Measurements from ENCODE around the gene PPP1R1C. TPM values are rescaled to one million over a fixed set of nuclear protein-coding genes. Genes with fewer than 3 reads are reported as not detected.
"Not testable (repeated sequence)": the region's sequence is repeated elsewhere in the genome, so short reads cannot be mapped to it uniquely, and the experiment has no call there.

PPP1R1C gene
- total RNA-seq, 4 donors from 2014 or later = 0.11 TPM; not detected in 3

DNA sequence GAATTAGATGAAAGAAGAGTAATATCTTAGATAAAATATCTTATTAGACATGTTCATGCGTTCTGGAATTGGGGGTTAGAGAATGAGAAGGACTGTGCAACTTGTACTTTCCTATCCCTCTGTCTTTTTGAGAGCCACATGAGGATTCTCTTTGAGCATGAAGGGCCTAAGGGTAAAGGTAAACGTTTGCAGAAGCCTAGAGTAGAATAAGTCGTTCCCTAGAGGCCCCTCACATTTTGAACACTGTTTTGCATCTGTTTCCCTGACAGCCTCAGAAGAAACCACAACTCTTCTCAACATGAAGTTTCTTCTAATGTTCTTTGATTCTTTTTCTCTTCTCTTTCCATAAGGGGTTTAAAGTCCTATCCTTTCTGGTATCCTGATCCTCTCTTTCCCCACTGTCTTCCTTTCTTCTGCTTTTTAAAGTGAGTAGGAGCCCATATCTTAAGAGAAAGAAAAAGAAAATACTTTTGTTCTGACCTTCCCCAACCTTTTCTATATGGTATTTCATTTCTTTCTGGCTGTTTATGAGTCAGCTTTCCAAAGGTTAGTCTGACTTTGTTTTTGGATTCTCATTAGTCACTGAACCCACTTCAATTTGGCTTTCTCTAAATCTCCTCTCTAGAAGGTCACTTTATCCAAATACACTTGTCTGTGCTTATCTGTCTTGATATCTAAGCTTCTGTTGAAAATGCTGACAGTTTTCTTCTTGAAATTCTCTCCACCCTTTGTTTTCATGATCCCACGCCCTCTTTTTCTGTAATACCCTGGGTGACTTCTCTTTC, 34.8 kb downstream of the PPP1R1C start:
- 42% methylated on average over 4 of the region's 4 CpGs for WGBS
- intact Hi-C loops (cut with DNase I) = no loop called here
- no peak overlapping the region for H3K4me3 ChIP-seq
- peaks cover 0 to 28% (median 25%) of the 10 kb centered on the region in 4 donors for H3K4me1 ChIP-seq
- H3K27me3 ChIP-seq = no peaks in the 10 kb centered on the region
- H3K27ac ChIP-seq (replicated peaks in 1 of 4) = no peak overlapping the region
- no peaks in the 10 kb centered on the region for H3K36me3 ChIP-seq
- H3K9me3 ChIP-seq = peaks cover 0 to 15% (median 12%) of the 10 kb centered on the region in 4 donors
- TF ChIP-seq EP300 (IDR thresholded peaks at IDR 0.05) (no peak), POLR2AphosphoS5 (IDR thresholded peaks at IDR 0.05) (no peak)
- TF ChIP-seq, protein P1, sequence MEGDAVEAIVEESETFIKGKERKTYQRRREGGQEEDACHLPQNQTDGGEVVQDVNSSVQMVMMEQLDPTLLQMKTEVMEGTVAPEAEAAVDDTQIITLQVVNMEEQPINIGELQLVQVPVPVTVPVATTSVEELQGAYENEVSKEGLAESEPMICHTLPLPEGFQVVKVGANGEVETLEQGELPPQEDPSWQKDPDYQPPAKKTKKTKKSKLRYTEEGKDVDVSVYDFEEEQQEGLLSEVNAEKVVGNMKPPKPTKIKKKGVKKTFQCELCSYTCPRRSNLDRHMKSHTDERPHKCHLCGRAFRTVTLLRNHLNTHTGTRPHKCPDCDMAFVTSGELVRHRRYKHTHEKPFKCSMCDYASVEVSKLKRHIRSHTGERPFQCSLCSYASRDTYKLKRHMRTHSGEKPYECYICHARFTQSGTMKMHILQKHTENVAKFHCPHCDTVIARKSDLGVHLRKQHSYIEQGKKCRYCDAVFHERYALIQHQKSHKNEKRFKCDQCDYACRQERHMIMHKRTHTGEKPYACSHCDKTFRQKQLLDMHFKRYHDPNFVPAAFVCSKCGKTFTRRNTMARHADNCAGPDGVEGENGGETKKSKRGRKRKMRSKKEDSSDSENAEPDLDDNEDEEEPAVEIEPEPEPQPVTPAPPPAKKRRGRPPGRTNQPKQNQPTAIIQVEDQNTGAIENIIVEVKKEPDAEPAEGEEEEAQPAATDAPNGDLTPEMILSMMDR (IDR thresholded peaks at IDR 0.05) = no peak
- DNase-seq (ENCODE audit: extremely low spot score) = no peak

DNA sequence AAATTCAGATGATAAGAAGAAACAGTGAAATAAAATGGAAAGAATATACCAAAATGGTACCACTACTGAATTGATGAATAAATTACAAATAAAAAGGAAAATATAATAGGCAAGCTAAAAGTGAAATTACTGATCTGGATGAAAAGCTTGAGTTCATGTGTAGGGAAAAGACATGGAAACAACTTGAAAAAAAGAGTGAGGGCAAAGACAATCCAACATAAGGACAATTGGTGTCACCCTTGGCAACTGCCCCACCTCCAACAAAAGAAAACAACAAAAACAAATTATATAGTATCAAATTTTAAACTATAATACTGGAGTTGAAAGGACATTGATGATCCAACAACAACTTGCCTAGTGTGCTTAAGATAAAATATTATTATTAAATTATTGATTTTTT, 37.6 kb downstream of the PPP1R1C start:
- DNase-seq (ENCODE audit: extremely low spot score) = no peak
- intact Hi-C loops (cut with DNase I) = no loop called here
- H3K4me1 ChIP-seq = peaks cover 0 to 17% (median 4%) of the 10 kb centered on the region in 4 donors

DNA sequence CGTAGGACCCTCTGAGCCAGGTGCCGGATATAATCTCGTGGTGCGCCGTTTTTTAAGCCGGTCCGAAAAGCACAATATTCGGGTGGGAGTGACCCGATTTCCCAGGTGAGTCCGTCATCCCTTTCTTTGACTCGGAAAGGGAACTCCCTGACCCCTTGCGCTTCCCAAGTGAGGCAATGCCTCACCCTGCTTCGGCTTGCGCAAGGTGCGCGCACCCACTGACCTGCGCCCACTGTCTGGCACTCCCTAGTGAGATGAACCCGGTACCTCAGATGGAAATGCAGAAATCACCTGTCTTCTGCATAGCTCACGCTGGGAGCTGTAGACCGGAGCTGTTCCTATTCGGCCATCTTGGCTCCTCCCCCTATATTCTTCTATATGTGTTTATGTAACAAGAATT, 45.2 kb downstream of the PPP1R1C start:
- DNase-seq (ENCODE audit: extremely low spot score); H3K36me3 ChIP-seq; H3K4me1 ChIP-seq; intact Hi-C loops (cut with DNase I); H3K9me3 ChIP-seq; H3K27ac ChIP-seq (replicated peaks in 1 of 4); H3K27me3 ChIP-seq: not testable (repeated sequence)
- peak overlapping the region in 1 of 4 donors; percentile 33 for H3K4me3 ChIP-seq
- WGBS = 95% methylated on average over 21 of the region's 21 CpGs

More for the DNA sequence above, 37.6 kb downstream of the PPP1R1C start:
- H3K27me3 ChIP-seq = no peaks in the 10 kb centered on the region
- TF ChIP-seq, protein P1 (IDR thresholded peaks at IDR 0.05) = no peak
- TF ChIP-seq POLR2A (IDR thresholded peaks at IDR 0.05; ENCODE audit: low read depth) (no peak), EP300 (IDR thresholded peaks at IDR 0.05) (no peak), POLR2AphosphoS5 (IDR thresholded peaks at IDR 0.05) (no peak)
- H3K9me3 ChIP-seq = peaks cover 0 to 15% (median 12%) of the 10 kb centered on the region in 4 donors
- no peak overlapping the region for H3K4me3 ChIP-seq
- no peak overlapping the region for H3K27ac ChIP-seq (replicated peaks in 1 of 4)
- H3K36me3 ChIP-seq = no peaks in the 10 kb centered on the region

DNA sequence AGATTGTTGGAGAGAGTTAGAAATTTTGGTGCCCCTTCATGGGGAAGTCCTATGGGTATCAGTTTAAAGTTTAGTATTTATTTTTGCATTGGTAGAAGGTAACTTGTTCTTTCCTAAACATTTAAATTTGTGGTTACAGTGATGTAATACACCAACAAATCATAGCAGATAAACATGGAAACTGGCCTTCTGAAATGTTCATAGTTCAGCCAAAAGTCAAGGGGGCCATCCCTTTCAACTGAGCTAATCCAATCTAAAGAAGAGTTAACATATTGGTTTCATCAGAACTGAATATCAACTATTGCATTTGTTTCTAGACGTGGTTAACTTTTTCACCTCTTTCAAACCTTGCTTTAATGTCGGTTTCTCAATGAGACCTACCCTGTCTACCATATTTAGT, 46.3 kb downstream of the PPP1R1C start:
- Histone ChIP-seq H3K4me3 (no peak overlapping the region), H3K27me3 (no peaks in the 10 kb centered on the region), H3K36me3 (no peaks in the 10 kb centered on the region), H3K9me3 (no peaks in the 10 kb centered on the region), H3K4me1 (no peaks in the 10 kb centered on the region), H3K27ac (replicated peaks in 1 of 4) (no peak overlapping the region)
- no peak for TF ChIP-seq EP300 (IDR thresholded peaks at IDR 0.05)
- TF ChIP-seq POLR2AphosphoS5 (IDR thresholded peaks at IDR 0.05) = no peak
- TF ChIP-seq POLR2A (IDR thresholded peaks at IDR 0.05; ENCODE audit: low read depth) = no peak
- TF ChIP-seq, protein P1 (IDR thresholded peaks at IDR 0.05) = no peak
- no peak for DNase-seq (ENCODE audit: extremely low spot score)
- intact Hi-C loops (cut with DNase I) = no loop called here
- 90% methylated on average over 2 of the region's 2 CpGs for WGBS

DNA sequence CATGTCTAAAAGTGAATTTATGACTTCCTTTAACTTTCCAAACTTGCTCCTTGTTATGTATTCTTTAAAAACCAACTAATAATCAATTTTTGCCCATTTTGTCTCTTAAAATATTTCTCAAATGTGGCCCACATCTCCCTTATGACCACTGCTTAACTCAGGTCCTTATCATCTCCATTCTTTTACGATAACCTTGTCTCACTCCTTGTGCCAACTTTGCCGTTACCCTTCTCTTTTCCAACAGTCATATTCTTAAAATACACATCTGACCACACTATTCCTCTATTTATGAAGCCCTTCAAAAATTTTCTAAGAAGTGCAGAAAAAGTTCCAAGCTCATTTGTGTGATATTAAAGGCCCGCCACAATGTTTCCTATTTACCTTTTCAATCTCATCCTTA, 47.8 kb downstream of the PPP1R1C start:
- TF ChIP-seq EP300 (IDR thresholded peaks at IDR 0.05) (no peak), POLR2AphosphoS5 (IDR thresholded peaks at IDR 0.05) (no peak), POLR2A (IDR thresholded peaks at IDR 0.05; ENCODE audit: low read depth) (no peak)
- TF ChIP-seq, protein P1 (IDR thresholded peaks at IDR 0.05) = no peak
- no peaks in the 10 kb centered on the region for H3K36me3 ChIP-seq
- H3K9me3 ChIP-seq = no peaks in the 10 kb centered on the region
- DNase-seq (ENCODE audit: extremely low spot score) = no peak
- H3K4me1 ChIP-seq = no peaks in the 10 kb centered on the region
- WGBS = 97% methylated on average over 3 of the region's 3 CpGs
- no peak overlapping the region for H3K27ac ChIP-seq (replicated peaks in 1 of 4)
- no peak overlapping the region for H3K4me3 ChIP-seq
- intact Hi-C loops (cut with DNase I) = no loop called here
- H3K27me3 ChIP-seq = no peaks in the 10 kb centered on the region

Data from esophagus muscularis mucosa (tissue), 4 donors.